GM12878 (cell line): ENCODE data around the gene UMAD1.

Experiments used
- BACH1 ChIP-seq: fragments of 450-650 bp; IDR thresholded peaks from 2 replicates; pipeline ENCODE4 v1.6.1; 2017; ENCODE audit warnings: mild to moderate bottlenecking, borderline replicate concordance
- BRCA1 ChIP-seq: IDR thresholded peaks from 2 replicates; pipeline ENCODE4 v1.6.1; 2011; ENCODE audit warnings: low read depth, low read length, improper control_type of control experiment
- CTCF ChIP-seq, 3 experiments: IDR thresholded peaks in 2 of 3; conservative IDR thresholded peaks in 1 of 3; 2 replicates each; pipeline ENCODE4 v1.5.1; 2011; ENCODE audit warnings: low read depth in 3 of 3, low read length in 3 of 3, mild to moderate bottlenecking in 3 of 3, control low read depth in 2 of 3, moderate library complexity in 2 of 3, inconsistent platforms in 1 of 3, mixed read lengths in 1 of 3; ENCODE audit not compliant: control insufficient read depth in 2 of 3, insufficient read depth in 1 of 3; ENCODE audit errors: extremely low read depth in 1 of 3
- ETV6 ChIP-seq, 2 experiments: fragments of 450-650 bp in 1 of 2; IDR thresholded peaks in 1 of 2; conservative IDR thresholded peaks in 1 of 2; 2 replicates each; pipeline ENCODE4 v1.6.1; 2014; ENCODE audit warnings: antibody characterized with exemption in 1 of 2, borderline replicate concordance in 1 of 2, low read depth in 1 of 2, mild to moderate bottlenecking in 1 of 2, moderate library complexity in 1 of 2
- HDAC2 ChIP-seq: fragments of 200-600 bp; sonication (generic); IDR thresholded peaks from 2 replicates; pipeline ENCODE4 v1.6.1; 2017
- NFIC ChIP-seq: IDR thresholded peaks from 2 replicates; pipeline ENCODE4 v1.6.1; 2012; ENCODE audit warnings: low read depth, mild to moderate bottlenecking, inconsistent platforms, low read length, moderate library complexity
- NR2C1 ChIP-seq: fragments of 450-650 bp; IDR thresholded peaks from 2 replicates; pipeline ENCODE4 v1.6.1; 2017; ENCODE audit warnings: antibody characterized with exemption, mild to moderate bottlenecking, moderate library complexity
- SP1 ChIP-seq: IDR thresholded peaks from one replicate; pipeline ENCODE4 v1.6.1; 2011; ENCODE audit warnings: low read depth, low read length
- USF1 ChIP-seq: IDR thresholded peaks from 2 replicates; pipeline ENCODE4 v1.6.1; 2011; ENCODE audit warnings: borderline replicate concordance, low read depth, mild to moderate bottlenecking, moderate library complexity, mixed read lengths, low read length; ENCODE audit not compliant: insufficient read depth; ENCODE audit errors: extremely low read length
- ZNF274 ChIP-seq: IDR thresholded peaks from one replicate; pipeline ENCODE4 v1.8.0; 2011; ENCODE audit not compliant: insufficient read length, insufficient read depth

- no peak for TF ChIP-seq CTCF (IDR thresholded peaks at IDR 0.05 in 2 of 3, conservative IDR thresholded peaks at IDR 0.05 in 1 of 3; ENCODE audit: control insufficient read depth in 2 of 3, extremely low read depth in 1 of 3, insufficient read depth in 1 of 3, low read depth in 3 of 3, low read length in 3 of 3)
- TF ChIP-seq BRCA1 = no peak
- TF ChIP-seq ETV6 (conservative IDR thresholded peaks at IDR 0.05 in 1 of 2, IDR thresholded peaks at IDR 0.05 in 1 of 2; ENCODE audit: borderline replicate concordance in 1 of 2, low read depth in 1 of 2) = no peak
- TF ChIP-seq SP1 = no peak
- TF ChIP-seq HDAC2 = no peak
- TF ChIP-seq BACH1 = no peak
- TF ChIP-seq NFIC = no peak
- TF ChIP-seq USF1 = no peak
- TF ChIP-seq NR2C1 = no peak
- TF ChIP-seq ZNF274 = no peak
Measured at GRCh38 chr7:7913504-7913903, 273.0 kb downstream of the UMAD1 start.
